ENCODE results near the gene TMEM191C.
"Not testable (repeated sequence)": the region's sequence is repeated elsewhere in the genome, so short reads cannot be mapped to it uniquely, and the experiment has no call there.

The TMEM191C gene

GRCh38 chr22:21473664-21474063 is 6.5 kb downstream of the TMEM191C start:
- DNase-seq (ENCODE audit: low read depth in 2 of 2), result not testable (repeated sequence)

- not testable (repeated sequence) for DNase-seq (ENCODE audit: low read depth in 2 of 2)
Measured at GRCh38 chr22:21484039-21484438, 16.9 kb downstream of the TMEM191C start.

- DNase-seq (ENCODE audit: low read depth in 2 of 2), result not testable (repeated sequence)
Measured at GRCh38 chr22:21487723-21488122, 20.5 kb downstream of the TMEM191C start.

- not testable (repeated sequence) for DNase-seq (ENCODE audit: low read depth in 2 of 2)
Measured at GRCh38 chr22:21489149-21489680, 22.0 kb downstream of the TMEM191C start.

- not testable (repeated sequence) for DNase-seq (ENCODE audit: low read depth in 2 of 2)
Measured at GRCh38 chr22:21490556-21490955, 23.4 kb downstream of the TMEM191C start.

GRCh38 chr22:21492271-21492670 is 25.1 kb downstream of the TMEM191C start:
- DNase-seq (ENCODE audit: low read depth in 2 of 2), result not testable (repeated sequence)

- DNase-seq (ENCODE audit: low read depth in 2 of 2), result not testable (repeated sequence)
Measured at GRCh38 chr22:21493789-21494782, 26.9 kb downstream of the TMEM191C start.

GRCh38 chr22:21497984-21498383 is 30.8 kb downstream of the TMEM191C start:
- DNase-seq (ENCODE audit: low read depth in 2 of 2), result not testable (repeated sequence)

- not testable (repeated sequence) for DNase-seq (ENCODE audit: low read depth in 2 of 2)
Measured at GRCh38 chr22:21498489-21498888, 31.3 kb downstream of the TMEM191C start.

- DNase-seq (ENCODE audit: low read depth in 2 of 2), result not testable (repeated sequence)
Measured at GRCh38 chr22:21499623-21500506, 32.7 kb downstream of the TMEM191C start.

GRCh38 chr22:21510397-21510796 is 43.2 kb downstream of the TMEM191C start:
- DNase-seq (ENCODE audit: low read depth in 2 of 2), result not testable (repeated sequence)

- not testable (repeated sequence) for DNase-seq (ENCODE audit: low read depth in 2 of 2)
Measured at GRCh38 chr22:21512022-21512421, 44.8 kb downstream of the TMEM191C start.

- DNase-seq (ENCODE audit: low read depth in 2 of 2), result not testable (repeated sequence)
Measured at GRCh38 chr22:21514117-21514516, 46.9 kb downstream of the TMEM191C start.

GRCh38 chr22:21515234-21515633 is 48.0 kb downstream of the TMEM191C start:
- DNase-seq (ENCODE audit: low read depth in 2 of 2), result not testable (repeated sequence)

- not testable (repeated sequence) for DNase-seq (ENCODE audit: low read depth in 2 of 2)
Measured at GRCh38 chr22:21516522-21516921, 49.3 kb downstream of the TMEM191C start.

GRCh38 chr22:21516970-21517764 is 50.0 kb downstream of the TMEM191C start:
- DNase-seq (ENCODE audit: low read depth in 2 of 2), result not testable (repeated sequence)
